H1 (cell line): ENCODE data around the gene GTPBP6. TPM values are rescaled to one million over a fixed set of nuclear protein-coding genes. Genes with fewer than 3 reads are reported as not detected.

Source experiments
- TCF12 ChIP-seq: IDR thresholded peaks from 2 replicates; pipeline ENCODE4 v1.6.1; 2011; ENCODE audit warnings: low read depth, mild to moderate bottlenecking, low read length
- polyA plus RNA-seq, 7 experiments: library from polyadenylated mRNA; depleted of rRNA in 3 of 7; stranded (reverse) in 5 of 7; unstranded in 2 of 7; fragments of >200 nt in 5 of 7; fragments of 200-250 nt in 2 of 7; gene quantifications; 1 replicate in 5 of 7; 2 replicates in 1 of 7; 4 replicates in 1 of 7; pipeline versions ENCODE4 v1.2.1 to v1.2.3, GENCODE V29; 2011 to 2013; ENCODE audit warnings: missing spikeins in 2 of 7, mixed read lengths in 2 of 7
- total RNA-seq: library from RNA; stranded (reverse); fragmentation: NEBNext Ultra II Directional; extraction: Animal tissue kit (Norgen Biotek cat#: 25700); gene quantifications from 2 replicates; pipeline ENCODE4 v1.2.1, GENCODE V29; 2021

GTPBP6 gene
- total and polyA plus RNA-seq, 2 of the 8 experiments (the other 6 are each of a cell fraction or from before 2014, with no cell fraction given) = 33.9 to 57.1 TPM

DNA sequence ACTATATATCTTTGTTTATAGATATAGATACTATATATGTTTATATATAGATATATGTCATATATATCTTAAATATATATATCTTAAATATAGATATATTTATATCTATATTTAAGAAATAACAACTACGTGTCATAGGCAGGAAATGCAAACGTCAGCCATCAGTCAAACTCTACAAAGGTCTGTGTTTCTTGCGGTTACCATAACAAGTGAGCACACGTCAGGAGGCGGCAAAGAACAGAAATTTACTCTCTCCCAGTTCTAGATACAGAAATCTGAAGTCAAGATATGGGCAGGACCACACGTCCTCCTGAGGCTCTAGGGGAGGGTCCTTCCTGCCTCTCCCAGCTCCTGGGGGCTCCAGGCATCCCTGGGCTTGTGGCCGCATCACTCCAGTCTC lies 30.9 kb downstream of the GTPBP6 start (continued):
- TF ChIP-seq TCF12 = no peak
